Central memory CD4-positive, alpha-beta T cell (primary cell): ENCODE results near the gene C11orf21.
"Not testable (repeated sequence)": the region's sequence is repeated elsewhere in the genome, so short reads cannot be mapped to it uniquely, and the experiment has no call there.

Source experiments
- DNase-seq: peaks from one replicate; pipeline ENCODE4 v3.0.0; 2022

Gene C11orf21

DNA sequence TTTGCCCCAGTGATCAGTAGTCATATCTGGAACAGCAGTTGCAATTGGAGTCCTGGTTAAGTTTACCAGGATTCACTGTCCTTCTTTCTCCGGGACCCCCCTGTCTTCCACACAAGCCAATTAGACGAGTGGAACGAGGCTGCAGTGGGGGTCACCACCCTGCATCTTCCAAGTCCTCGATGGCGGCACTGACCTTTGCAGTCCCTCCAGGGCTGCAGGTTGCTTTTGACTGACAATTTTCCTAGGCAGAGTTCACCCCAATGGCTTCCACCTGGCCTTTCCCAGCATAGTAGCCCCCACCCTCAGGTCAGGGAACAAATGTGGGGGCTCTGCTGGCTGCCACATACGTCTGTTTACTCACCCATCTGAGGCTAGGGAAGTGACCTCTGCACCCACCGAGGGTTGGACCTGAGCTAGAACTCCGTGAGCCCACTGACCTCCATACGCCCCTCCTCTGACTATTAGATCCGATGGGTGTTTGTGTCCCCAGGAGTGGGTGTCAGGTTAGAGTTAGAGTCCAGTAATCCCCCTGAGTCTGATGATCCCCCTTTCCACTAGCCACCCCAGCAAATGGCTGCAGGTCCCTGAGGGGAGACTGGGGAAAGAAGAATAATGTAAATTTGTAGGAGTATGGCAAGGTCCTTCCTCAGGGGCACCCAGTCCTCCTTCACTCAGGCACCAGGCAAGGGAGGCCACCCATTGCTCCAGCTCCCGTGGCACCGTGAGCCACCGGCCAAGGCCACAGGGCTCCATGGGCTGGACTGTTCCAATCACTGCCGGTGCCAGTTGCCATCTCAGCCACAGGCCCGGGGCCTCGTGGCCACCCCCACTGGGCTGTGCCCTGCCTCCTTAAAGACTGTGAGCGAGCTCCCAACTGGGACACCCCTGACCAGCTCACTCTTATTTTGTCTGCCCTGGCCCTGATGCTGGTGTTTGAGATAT, 5.5 kb downstream of the C11orf21 start:
- DNase-seq, result no peak

DNA sequence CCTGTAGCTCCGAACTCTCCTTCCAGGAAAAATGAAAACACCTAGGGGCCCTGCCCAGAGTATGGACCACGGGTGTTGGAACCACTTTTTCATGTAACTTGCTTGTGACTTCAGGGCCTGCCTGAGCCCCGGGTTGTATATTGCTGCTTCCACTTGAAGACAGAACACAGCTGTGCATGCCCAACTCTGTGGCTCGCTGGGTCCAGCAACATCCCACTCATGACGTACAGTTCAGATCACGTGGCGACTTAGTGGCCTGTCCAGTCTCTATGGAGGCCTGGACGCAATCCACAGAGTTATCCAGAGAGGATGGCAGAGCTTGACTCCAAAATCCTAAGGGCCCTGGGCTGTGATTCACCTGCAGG, 6.8 kb downstream of the C11orf21 start:
- no peak for DNase-seq

DNA sequence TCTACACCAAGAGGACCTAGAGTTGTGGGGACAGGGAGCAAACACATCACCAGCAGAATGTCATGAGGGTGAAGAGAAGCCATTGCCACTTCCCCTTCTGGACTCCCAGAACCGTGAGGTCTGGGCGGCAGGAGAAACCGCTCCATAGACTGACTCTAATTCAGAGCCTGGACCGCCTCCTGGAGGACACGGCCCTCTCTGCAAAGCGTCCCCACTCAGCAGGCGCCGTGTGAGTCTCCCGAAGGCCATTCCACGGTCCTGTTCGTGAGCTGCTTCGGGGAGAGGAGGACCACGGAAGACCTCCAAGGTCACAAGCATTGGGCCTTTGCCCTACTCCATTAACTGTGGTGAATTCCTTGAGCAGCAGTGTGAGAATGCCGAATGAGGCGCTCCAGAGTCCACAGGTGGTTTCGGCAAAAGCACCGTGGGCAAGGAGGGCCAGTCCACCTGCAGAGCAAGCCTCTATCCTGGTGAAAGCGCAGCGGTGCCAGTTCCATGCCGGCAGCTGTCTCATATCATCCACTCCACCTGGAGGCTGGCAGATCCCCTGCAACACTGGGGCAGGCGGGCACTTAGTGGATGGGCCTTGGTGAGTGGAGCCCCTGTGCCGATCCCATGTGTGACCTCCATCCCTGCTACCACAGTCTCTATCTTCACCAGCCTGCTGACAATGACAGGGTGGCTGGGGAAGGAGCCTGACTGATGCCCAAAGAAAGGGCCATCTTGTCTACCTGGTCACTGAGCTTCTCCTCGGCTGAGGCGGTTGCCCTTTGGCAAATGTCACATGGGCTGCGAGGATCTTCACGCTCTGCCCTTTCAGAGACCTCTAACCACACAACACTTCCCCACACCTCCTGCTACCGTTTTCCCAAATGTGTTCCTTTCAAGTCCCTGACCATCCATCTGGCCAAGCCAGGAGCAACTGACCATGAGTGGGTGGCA, 7.5 kb downstream of the C11orf21 start:
- DNase-seq, result no peak

DNA sequence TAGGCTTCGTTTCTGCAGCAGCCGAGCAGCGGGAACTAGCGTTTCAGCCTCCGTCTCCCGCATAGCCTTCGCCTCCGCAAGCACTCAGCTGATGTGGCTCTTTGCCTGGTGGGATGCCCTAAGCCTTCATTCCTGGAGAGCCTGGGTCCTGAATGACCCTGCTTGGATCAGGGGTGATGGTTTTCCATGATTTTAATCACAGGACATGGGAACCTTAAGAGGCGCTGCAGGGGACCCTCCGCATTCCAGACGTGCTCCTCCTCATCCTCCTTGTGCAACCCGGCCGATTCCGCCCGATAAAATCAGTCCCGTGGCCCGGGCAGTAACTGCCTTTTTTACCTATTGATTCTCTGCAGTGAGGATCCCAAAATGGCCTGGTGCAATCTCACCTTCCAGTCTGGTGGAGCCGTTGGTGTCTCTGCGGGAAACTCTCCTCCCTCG, 8.2 kb downstream of the C11orf21 start:
- DNase-seq, result no peak

DNA sequence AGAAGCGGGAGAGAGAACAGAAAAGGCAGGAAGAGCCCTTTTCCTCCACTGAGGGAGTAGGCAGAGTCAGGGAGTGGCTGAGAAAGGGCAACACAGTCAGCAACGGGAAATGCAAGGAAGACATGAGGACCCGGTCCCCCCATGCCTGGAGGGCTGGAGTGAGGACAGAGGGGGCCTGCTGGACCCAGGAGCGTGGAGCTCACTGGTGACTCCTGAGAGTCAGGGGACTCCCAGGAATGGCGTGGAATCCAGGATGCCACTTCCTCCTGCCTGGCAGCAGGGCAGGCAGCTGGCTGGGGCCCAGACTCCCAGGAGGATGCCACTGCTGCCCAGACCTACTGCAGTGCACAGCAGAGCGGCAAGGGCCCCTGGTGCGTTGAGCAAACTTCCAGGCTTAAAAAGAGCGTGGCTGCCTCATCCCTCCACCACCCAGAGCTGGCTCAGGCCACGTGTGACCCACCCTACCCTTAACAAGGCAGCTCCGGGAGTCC, 11.3 kb downstream of the C11orf21 start:
- DNase-seq, result no peak

DNA sequence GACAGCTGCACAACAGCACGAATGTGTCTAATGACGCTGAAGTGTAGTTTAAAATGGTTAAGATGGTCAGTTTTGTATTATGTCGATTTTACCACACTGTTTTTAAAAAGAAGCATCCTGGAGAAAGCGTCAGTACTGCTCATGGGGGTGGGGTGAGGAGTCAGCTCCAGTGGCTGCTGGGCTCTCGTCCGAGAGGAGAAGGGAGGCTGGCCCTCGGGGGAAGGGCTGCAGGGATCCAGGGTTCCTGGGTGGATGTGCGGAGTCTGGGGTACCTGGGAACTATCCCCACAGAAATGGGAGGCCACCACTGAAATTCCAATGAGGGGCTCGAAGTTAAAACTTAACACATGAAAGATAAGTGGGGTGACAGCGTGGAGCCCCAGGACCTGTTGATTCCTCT, 11.9 kb downstream of the C11orf21 start:
- DNase-seq, result no peak

DNA sequence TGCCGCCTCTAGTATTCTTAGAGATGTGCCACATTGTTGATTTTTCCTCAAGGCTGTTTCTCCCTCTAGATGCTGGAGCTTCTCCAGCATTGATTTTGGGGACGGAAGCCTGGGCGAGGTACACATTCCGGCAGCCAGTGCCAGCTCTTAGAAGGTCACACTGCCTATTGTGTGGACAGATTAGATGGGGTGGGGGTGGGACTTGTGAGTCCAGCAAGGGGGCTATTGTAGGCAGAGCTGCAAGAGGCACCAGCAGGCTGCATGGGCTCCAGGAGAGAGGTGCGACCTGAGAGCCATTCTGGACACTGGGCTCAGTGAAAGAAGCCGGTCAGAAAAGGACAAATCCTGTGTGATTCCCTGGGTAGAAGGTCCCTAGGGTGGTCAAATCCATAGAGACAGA, 12.4 kb downstream of the C11orf21 start:
- DNase-seq, result no peak

DNA sequence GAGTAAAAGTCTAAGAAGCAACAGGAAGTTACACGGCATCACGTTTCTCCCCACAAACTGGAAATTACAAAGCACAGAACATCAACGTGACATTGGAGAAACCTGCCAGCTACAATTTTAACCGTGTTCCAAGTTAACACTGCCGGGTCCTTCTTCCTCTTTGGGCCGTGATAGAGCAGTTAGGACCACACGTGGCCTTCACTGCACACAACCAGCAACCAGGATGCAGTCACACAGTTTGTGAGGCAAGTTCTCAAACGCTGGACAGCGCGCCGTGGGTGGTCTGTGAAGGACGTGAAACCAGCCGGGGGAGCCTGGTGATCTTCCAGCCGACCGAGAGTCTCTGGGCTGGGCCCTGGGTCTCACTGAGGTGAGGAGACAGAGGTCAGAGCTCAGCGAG, 14.6 kb downstream of the C11orf21 start:
- DNase-seq, result no peak

DNA sequence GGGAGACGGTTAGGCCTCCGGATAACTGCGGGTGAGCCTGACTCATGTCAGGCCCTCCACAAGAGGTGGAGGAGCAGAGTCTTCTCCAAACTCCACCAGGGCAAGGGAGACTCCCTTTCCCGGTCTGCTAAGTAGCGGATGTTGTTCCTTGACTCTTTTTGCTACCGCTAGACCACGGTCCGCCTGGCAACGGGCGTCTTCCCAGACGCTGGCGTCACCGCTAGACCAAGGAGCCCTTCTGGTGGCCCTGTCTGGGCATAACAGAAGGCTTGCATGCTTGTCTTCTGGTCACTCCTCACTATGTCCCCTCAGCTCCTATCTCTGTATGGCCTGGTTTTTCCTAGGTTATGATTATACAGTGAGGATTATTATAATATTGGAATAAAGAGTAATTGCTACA, 15.4 kb downstream of the C11orf21 start:
- not testable (repeated sequence) for DNase-seq

DNA sequence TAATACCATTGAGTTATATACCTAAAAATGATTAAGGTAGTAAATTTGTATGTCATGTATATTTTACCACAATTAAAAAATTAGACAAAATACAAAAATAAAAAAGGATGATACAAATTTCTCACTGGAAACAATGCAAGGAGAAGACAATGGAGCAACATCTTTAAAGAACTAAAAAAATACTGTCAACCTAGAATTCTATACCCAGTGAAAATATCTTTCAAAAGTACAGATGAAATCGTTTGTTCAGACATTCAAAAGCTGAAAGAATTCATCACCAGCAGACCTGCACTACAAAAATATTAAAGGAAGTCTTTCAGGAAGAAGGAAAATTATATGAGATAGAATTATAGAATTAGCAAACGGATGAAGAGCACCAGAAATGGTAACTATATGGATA, 21.5 kb downstream of the C11orf21 start:
- no peak for DNase-seq

DNA sequence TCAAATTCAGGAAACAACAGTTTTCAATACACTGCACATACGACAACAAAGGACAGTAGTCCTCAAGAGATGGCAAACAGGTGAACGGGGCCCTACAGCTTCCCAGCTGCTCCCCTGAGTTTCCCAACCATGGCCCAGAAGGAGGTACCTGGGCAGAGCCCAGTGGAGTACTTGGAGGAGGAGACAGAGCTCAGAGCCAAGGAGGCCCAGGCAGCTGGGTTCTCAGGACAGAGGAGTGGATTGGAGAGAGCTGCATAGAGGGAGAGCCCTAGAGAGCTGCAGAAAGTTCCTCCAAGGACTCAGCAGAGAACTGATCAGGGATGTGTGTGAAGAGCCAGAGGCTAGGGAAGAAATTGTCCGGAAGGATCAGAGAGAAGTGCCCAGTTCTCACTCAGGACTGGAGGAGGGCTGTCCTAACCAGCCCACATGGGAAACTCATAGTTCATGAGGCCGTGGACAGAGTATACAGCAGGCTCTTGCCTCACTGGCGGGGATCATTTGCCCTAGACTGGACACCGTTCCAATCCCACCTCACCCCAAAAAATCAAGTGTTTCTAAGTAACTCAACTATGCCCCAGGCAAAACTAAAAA, 23.7 kb downstream of the C11orf21 start:
- DNase-seq, result no peak

DNA sequence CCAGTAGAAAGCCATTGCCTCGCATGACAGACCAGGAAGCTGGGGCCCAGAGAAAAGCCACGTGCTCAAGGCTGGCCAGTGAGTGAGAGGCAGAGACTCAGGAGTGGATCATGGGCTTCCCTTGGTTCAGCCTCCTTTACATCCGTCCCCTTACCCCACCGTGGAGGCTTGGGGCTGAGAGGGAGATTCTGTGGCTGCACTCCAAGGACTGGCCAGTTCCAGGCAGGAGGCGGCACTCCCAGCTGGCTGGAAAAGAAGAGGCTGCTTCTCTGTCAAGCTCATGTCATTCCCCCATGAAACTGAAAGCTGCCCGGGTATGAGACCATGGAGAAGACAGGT, 24.7 kb downstream of the C11orf21 start:
- no peak for DNase-seq

DNA sequence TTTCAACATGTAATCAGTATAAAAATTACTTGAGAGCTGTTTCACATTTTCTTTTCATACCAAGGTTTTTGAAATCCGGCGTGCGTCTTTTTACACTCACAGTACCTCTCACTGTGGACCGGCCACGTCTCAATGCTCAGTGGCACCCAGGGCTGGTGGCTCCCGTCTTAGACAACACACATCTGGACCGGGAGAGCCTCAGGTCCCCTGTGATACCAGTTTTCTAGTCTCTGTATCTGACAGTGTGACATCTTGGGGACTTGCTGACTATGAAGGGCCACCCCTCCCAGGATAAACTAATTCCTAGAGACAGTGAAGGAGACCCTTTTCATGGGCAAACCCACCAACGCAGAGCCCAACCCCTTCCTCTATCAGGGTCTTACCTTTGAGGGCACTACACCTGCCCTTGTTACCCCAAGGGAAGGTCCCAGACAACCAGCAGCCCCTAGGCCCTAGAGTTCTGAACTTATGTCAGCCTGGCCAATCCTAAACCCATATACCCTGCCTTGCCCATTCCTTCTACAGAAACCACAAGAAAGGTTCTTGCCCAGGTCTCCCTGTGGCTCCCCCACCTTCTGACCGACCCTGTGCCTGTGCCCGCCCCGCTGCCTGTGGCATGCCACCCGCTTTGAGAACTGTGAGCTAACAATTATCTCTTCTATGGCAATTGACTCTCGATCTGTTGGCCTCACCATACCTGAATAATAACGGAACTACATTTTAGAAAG, 25.3 kb downstream of the C11orf21 start:
- DNase-seq, result no peak

DNA sequence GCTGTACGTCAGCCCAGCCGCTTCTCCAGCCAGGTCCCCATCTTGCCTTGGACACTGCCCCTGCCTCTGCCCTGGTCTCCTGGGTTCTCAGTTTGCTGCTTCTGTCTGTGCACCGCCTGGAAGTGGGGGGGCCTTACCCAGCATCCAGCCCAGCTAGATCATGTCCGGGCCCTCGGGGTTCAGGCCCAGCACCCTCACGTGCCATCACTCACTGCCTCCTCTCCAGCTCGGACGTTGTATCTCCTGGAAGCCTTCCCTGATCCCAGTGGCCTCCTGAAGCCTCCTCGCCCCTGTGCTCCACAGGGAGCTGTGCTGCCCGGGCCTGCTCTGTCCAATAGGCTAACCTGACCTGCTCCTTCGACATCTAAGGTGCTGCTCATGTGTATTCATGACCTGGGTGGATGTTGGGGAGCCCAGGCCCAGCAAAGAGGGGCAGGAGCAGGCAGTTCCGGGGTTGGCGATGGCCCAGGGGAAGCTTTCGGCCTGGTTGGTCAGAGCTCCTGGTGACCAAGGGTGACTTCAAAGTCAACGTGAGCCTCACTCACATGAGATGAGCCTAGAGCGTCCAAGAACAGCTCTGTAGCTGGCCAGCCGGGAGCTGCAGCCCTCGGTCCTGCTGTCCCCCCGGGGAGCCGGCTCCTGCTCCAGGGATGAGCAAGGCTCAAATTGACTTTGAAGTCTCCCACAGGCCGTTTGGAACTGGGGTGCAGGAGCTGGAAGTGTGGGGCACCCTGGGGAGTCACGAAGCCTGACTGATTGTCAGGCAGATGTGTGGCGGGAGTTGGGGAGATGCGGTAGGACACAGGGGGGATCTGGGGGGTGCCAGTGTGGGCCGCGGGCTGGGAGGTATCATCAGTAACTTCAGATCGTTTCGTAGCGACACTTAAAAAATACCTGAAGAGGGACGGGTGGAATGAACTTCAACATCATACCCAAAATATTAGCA, 26.1 kb downstream of the C11orf21 start:
- no peak for DNase-seq

DNA sequence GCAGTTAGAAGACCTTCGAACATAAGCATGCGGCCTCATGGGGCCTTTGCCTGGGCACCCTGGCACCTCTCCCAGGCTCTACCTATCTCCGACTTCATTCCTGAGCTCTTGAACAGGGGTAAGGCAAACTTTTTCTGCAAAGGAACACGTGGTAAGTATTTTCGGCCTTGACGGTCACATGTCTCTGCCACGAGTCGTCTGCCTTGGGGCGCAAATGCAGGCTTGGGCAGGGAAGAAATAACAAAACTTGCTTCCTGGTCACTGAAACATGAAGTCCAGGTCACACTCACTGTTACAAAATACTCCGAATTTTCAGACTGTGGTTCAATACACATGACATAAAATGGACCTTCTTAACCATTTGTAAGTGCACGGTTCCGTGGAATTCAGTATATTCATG, 27.9 kb downstream of the C11orf21 start:
- DNase-seq, result no peak

DNA sequence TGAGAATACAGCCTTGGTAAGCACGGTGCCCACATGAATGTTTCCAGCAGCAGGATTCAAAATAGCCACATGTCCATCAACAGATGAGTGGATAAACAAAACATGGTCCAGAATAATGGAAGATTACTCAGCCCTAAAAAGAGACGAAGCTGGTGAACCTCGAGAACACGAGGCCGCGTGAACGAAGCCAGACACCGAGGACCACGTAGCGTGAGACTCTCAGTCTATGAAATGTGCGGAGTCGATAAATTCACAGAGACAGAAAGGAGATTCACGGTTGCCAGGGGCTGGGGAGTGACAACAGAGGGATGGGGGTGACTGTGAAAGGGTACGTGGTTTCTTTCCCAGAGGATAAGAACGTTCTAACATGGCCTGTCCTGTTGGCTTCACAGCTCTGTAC, 28.4 kb downstream of the C11orf21 start:
- DNase-seq, result no peak

DNA sequence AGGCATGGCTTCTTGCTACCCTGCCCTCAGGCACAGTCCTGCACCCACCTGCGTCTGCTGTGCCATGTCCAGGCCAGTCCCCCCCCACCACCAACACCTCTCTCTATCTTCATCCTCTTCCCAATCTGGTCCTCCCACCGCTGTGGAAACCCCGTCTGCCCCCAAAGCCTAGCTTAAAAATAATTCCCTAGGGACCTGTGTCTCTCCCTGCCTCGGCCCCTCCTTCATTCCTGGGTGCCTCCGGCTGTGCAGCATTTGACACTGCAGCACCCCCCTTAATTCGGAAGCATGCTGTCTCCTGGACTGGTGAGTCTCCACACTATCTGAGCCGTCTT, 28.8 kb downstream of the C11orf21 start:
- no peak for DNase-seq

DNA sequence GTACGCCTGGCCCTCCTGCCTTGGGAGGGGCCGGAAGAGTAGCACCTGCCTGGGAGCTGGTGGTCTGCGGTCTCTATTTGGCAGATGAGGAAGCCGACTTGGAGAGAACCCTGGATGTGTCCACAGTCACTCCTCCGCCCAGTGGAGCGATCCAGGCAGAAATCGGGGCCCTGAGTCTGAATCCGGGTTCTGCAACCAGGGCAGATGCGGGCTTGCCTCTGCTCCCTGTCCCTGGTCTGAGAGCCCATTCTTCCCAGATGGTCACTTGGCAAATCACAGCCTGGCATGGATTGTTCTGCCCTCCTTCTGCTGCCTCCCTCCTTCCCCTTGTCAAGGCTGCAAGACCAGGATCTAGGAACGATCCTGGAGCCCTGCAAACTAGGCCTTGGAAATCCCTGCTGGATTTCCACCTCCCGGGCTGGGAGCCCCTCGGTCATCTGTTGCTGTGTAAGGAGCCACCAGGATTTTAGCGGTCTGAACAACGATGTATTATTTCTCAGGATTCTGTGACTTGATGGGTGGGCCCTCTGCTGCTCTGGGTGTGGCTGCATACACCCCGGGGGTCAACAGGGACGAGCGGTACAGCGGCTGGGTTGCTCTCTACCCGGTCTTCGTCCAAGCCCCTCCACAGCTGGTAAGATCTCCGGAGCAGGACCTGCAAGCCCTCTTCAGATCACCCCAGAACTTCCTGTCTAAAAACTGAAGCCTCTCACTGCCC, 29.3 kb downstream of the C11orf21 start:
- DNase-seq, result no peak

DNA sequence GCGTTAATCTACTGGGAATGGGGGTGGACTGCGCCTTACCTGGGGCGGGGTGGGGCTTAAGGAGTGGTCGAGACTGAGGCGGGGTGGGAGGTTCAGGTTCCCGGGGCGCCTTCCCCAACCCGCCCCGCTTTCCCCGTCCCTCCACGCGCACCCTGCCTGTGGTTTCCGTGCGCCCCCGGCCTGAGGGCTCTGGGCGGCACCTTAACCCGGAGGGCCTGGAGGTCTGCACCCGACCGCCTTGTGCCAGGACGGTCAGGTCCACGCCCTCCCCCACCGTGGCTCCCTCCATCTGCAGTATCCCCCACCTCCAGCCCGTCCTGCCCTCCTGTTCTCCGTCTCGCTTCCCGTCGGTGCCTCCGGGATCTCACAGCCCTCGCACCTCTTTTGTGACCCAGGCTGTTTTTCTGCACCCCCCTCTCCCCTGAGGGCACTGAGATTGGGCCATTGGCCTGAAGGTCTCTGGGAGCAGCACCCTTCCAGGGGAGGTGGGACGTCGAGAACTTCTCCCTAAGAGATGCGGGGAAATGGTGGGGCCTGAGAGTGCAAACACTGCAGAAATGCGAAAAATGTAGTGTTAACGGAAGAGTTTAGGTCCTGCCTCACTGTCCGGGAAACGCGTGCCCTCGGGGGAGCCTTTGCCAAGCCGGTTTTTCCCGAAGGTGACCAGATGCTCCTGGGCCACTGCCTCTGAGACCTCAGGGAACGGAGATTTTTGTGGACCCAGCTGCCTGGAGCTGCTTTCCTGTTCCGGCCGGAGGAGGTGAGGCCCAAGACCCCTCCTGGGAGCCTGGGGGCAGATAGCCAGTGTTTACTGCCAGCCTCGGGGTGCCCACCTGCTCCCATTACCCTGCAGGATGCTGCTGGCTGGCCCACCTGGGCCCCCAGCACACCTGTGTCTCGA, 30.1 kb downstream of the C11orf21 start:
- no peak for DNase-seq

DNA sequence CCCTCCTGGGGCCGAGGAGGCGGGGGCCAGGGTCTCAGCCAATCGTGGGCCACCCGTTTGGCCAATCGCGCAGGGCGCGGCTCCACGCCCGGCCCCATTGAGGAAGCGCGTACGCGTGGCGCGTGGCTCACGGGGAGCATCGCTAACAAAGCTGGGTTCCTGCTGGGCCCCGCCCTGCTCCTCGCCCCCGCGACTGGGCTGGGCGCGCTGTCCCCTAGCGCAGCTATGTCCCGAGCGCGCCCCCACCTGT, 30.7 kb downstream of the C11orf21 start:
- DNase-seq, result peak; percentile 23
